Measurements from ENCODE around the gene TOM1L2.
"Not testable (repeated sequence)": the region's sequence is repeated elsewhere in the genome, so short reads cannot be mapped to it uniquely, and the experiment has no call there.

TOM1L2 gene

GRCh38 chr17:17940441-17940911, 31.7 kb downstream of the TOM1L2 start:
- DNase-seq, result no peak

GRCh38 chr17:17939941-17940340, 32.3 kb downstream of the TOM1L2 start:
- not testable (repeated sequence) for DNase-seq

GRCh38 chr17:17938388-17939107, 33.7 kb downstream of the TOM1L2 start:
- DNase-seq, result no peak

GRCh38 chr17:17937958-17938357, 34.2 kb downstream of the TOM1L2 start:
- no peak for DNase-seq

- DNase-seq, result no peak
Measured at GRCh38 chr17:17937201-17937853, 34.9 kb downstream of the TOM1L2 start.

GRCh38 chr17:17935321-17936271, 36.6 kb downstream of the TOM1L2 start:
- no peak for DNase-seq

GRCh38 chr17:17934806-17935205, 37.4 kb downstream of the TOM1L2 start:
- no peak for DNase-seq

- no peak for DNase-seq
Measured at GRCh38 chr17:17934214-17934613, 38.0 kb downstream of the TOM1L2 start.

- no peak for DNase-seq
Measured at GRCh38 chr17:17933775-17934174, 38.4 kb downstream of the TOM1L2 start.

GRCh38 chr17:17931159-17931558, 41.0 kb downstream of the TOM1L2 start:
- no peak for DNase-seq

GRCh38 chr17:17930674-17931073, 41.5 kb downstream of the TOM1L2 start:
- no peak for DNase-seq

GRCh38 chr17:17929655-17930380, 42.4 kb downstream of the TOM1L2 start:
- DNase-seq, result no peak

- DNase-seq, result no peak
Measured at GRCh38 chr17:17928398-17929287, 43.6 kb downstream of the TOM1L2 start.

- no peak for DNase-seq
Measured at GRCh38 chr17:17926840-17927449, 45.3 kb downstream of the TOM1L2 start.

- no peak for DNase-seq
Measured at GRCh38 chr17:17926036-17926435, 46.2 kb downstream of the TOM1L2 start.

GRCh38 chr17:17924857-17925250, 47.3 kb downstream of the TOM1L2 start:
- no peak for DNase-seq

- no peak for DNase-seq
Measured at GRCh38 chr17:17924131-17924856, 47.9 kb downstream of the TOM1L2 start.

- no peak for DNase-seq
Measured at GRCh38 chr17:17922070-17922614, 50.1 kb downstream of the TOM1L2 start.

- no peak for DNase-seq
Measured at GRCh38 chr17:17921192-17922069, 50.8 kb downstream of the TOM1L2 start.
